ENCODE measurements around the gene ZSCAN12.

The ZSCAN12 gene

DNA sequence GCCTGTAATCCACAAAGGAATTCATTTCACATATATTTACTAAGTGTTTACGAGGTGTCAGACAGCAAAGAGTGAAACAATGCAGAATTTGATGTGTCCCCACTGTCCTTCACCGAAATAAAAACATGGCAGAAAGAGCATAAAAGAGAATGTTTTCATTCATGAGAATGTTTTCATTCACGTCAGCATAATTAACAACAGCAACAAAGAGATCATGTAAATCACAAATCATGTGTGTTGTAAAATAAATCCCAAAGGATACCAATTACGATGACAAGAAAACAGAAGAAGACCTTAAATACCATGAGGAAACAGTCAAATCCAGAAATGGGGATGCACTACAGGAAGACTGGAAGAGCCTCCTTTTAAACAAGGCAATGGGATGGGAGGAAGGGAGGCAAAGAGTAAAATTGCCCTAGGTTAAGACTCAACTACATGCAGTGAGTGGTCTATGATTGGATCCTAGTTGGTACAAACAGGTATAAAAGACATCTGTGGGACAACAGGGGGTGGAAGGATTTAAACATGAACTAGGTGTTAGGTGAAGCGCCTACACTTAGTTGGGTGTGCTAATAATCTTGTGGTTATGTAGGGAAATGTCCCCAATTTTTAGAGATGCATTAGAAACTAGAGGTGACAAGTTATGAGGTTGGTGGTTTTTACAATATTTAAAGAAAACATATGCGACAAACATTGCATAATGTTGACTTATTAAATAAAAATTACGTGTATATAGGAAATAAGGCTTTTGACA, 65.1 kb downstream of the ZSCAN12 start:
- FAIRE-seq = no peak
- no peak for DNase-seq (ENCODE audit: insufficient read length, low spot score)

DNA sequence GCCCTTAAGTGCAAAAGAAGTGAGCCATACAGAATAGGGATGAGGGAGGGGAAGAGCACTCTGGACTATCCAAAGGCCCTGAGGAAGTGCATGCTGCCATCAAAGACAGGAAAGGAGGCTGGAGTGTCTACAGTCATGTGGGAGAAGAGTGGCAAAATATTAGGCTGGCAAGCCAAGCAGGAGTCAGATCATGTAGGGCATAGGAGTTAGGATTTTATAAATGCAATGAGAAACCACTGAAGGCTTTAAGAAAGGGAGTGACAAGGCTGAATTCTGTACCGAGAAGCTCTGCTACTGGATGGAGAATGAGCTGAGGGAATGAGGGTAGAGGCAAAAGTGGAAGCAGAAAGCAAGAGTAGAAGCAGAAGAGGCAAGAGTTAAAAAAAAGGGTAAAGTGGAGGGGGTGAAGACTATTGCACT, 65.9 kb downstream of the ZSCAN12 start:
- DNase-seq (ENCODE audit: insufficient read length, low spot score) = no peak
- no peak for FAIRE-seq

DNA sequence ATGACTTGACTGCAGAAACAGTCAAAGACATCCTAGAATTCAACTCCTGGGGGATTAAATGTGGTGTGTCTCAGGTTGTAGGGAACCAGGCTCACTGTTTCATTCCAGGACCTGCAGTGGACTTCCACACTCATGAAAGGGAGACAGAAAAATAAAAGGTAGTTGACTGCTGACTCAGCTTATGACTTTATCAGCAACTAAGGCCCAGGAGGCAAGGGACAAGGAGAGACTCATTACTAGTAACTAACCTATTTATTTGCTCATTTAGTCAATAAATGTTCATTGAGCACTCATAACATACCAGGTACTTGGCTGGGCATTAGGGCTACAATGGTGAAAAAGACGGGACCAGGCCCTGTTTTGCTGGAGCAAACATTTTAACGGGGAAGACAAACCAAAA, 66.5 kb downstream of the ZSCAN12 start:
- no peak for FAIRE-seq
- DNase-seq (ENCODE audit: insufficient read length, low spot score) = no peak

DNA sequence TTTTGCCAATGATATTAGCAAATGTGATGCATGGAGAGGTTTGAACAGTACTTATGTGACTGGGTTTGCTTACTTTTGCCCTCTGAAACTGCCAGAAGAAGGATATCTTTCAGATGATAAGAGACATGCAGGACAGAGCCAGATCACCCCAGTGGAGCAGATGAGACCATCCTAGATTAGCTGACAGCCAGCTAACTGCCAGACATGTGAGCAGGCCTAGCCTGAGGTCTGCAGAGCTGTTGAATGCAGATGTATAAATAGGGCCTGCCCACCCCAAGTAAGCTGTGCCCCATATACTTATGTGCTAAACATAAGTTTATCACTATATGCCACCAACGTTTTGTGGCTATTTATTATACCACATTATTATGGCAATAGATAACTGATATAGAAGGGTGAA, 69.5 kb downstream of the ZSCAN12 start:
- no peak for FAIRE-seq

More for the DNA sequence above, 69.5 kb downstream of the ZSCAN12 start:
- no peak for DNase-seq (ENCODE audit: insufficient read length, low spot score)
